HG02970 (cell line): ENCODE measurements around the gene TRPV6.

Source experiments
- ATAC-seq: cut with Tn5 transposase; IDR thresholded peaks from one replicate; pipeline ENCODE4 v1.9.1; 2021; ENCODE audit warnings: mild to moderate bottlenecking, moderate library complexity, moderate number of reproducible peaks; ENCODE audit not compliant: unreplicated experiment, low FRiP score

TRPV6 gene

GRCh38 chr7:142908921-142909890, 23.7 kb upstream of the TRPV6 start:
- no peak for ATAC-seq

- no peak for ATAC-seq
Observed at GRCh38 chr7:142908290-142908689, 22.7 kb upstream of the TRPV6 start.

- no peak for ATAC-seq
Observed at GRCh38 chr7:142906643-142907042, 21.1 kb upstream of the TRPV6 start.

- no peak for ATAC-seq
Observed at GRCh38 chr7:142905759-142906158, 20.2 kb upstream of the TRPV6 start.

GRCh38 chr7:142904128-142904527, 18.6 kb upstream of the TRPV6 start:
- ATAC-seq, result no peak

GRCh38 chr7:142901426-142902259, 16.1 kb upstream of the TRPV6 start:
- ATAC-seq, result no peak

GRCh38 chr7:142899661-142900060, 14.1 kb upstream of the TRPV6 start:
- no peak for ATAC-seq

GRCh38 chr7:142898377-142899170, 13.0 kb upstream of the TRPV6 start:
- no peak for ATAC-seq

GRCh38 chr7:142897691-142898090, 12.1 kb upstream of the TRPV6 start:
- ATAC-seq, result no peak

- ATAC-seq, result no peak
Observed at GRCh38 chr7:142896741-142897379, 11.3 kb upstream of the TRPV6 start.

- no peak for ATAC-seq
Observed at GRCh38 chr7:142896151-142896550, 10.6 kb upstream of the TRPV6 start.

- no peak for ATAC-seq
Observed at GRCh38 chr7:142894985-142895593, 9.5 kb upstream of the TRPV6 start.

GRCh38 chr7:142894112-142894984, 8.8 kb upstream of the TRPV6 start:
- no peak for ATAC-seq

GRCh38 chr7:142892951-142893350, 7.4 kb upstream of the TRPV6 start:
- ATAC-seq, result no peak

GRCh38 chr7:142891490-142892082, 6.0 kb upstream of the TRPV6 start:
- no peak for ATAC-seq

GRCh38 chr7:142890874-142891485, 5.4 kb upstream of the TRPV6 start:
- no peak for ATAC-seq

GRCh38 chr7:142889816-142890215, 4.3 kb upstream of the TRPV6 start:
- ATAC-seq, result no peak
